Natural killer cell (primary cell): ENCODE measurements around the gene OGT. TPM values are rescaled to one million over a fixed set of nuclear protein-coding genes. Genes with fewer than 3 reads are reported as not detected.

Source experiments
- ATAC-seq, 3 donors: fragments of 150-1000 bp in 2 of 3; fragments of 200-7000 bp in 1 of 3; cut with Tn5 transposase; 1 replicate in 1 of 3; 2 replicates in 2 of 3; pipeline ENCODE4 v1.10.0; 2021; ENCODE audit warnings: mild to moderate bottlenecking in 2 of 3, moderate library complexity in 2 of 3
- DNase-seq, 2 donors: peaks; one replicate each; pipeline versions ENCODE4 v3.0.0 to v3.0.0-alpha.2; 2013 to 2021; ENCODE audit warnings: mixed read lengths in 1 of 2
- H3K27ac ChIP-seq: one replicate; pipeline ENCODE4 v1.5.1; 2013; ENCODE audit warnings: mild to moderate bottlenecking, low read length
- H3K27me3 ChIP-seq: one replicate; pipeline ENCODE4 v1.6.1; 2013; ENCODE audit warnings: low read length; ENCODE audit not compliant: control insufficient read depth, insufficient read depth
- H3K36me3 ChIP-seq: one replicate; pipeline ENCODE4 v1.6.1; 2013; ENCODE audit warnings: low read length; ENCODE audit not compliant: control insufficient read depth, insufficient read depth
- H3K4me1 ChIP-seq: one replicate; pipeline ENCODE4 v1.6.1; 2013; ENCODE audit warnings: low read length; ENCODE audit not compliant: control insufficient read depth, insufficient read depth
- H3K4me3 ChIP-seq: one replicate; pipeline ENCODE4 v1.5.1; 2013; ENCODE audit warnings: low read length
- H3K9me3 ChIP-seq: one replicate; pipeline ENCODE4 v1.6.1; 2013; ENCODE audit warnings: low read length; ENCODE audit not compliant: control insufficient read depth, insufficient read depth
- H3K27ac Mint-ChIP-seq, 2 donors: one replicate each; pipeline ENCODE4 v1.8.0; 2022; ENCODE audit warnings: mild to moderate bottlenecking in 2 of 2, mixed read lengths in 2 of 2, moderate library complexity in 1 of 2
- H3K27me3 Mint-ChIP-seq, 2 donors: one replicate each; pipeline ENCODE4 v1.8.0; 2022; ENCODE audit warnings: low read depth in 2 of 2, mixed read lengths in 2 of 2
- H3K36me3 Mint-ChIP-seq: one replicate; pipeline ENCODE4 v1.8.0; 2022; ENCODE audit warnings: mixed read lengths
- H3K4me1 Mint-ChIP-seq, 2 donors: one replicate each; pipeline ENCODE4 v1.8.0; 2022; ENCODE audit warnings: mixed read lengths in 2 of 2
- H3K4me3 Mint-ChIP-seq: one replicate; pipeline ENCODE4 v1.8.0; 2022; ENCODE audit warnings: mild to moderate bottlenecking, moderate library complexity, mixed read lengths
- H3K9me3 Mint-ChIP-seq, 2 donors: one replicate each; pipeline ENCODE4 v1.8.0; 2022; ENCODE audit warnings: mixed read lengths in 2 of 2
- WGBS: methylation state at CpG from one replicate; pipeline ENCODE4 v1.1.7; 2013; ENCODE audit warnings: missing lambda C conversion rate; ENCODE audit not compliant: insufficient coverage; 5-methylcytosine and 5-hydroxymethylcytosine counted together
- intact Hi-C: fragments of 100-400 bp; cut with micrococcal nuclease; formaldehyde crosslinking; loops from one replicate; pipeline ENCODE4 v1.14.2; 2022
- total RNA-seq, 4 donors: library from RNA; stranded (reverse); fragments of 120-200 nt in 1 of 4; gene quantifications; one replicate each; pipeline versions ENCODE4 v1.2.3 to v1.2.4, GENCODE V29; 2013 to 2022
- TF ChIP-seq, protein P1 (sequence below): fragments of 200-600 bp; IDR thresholded peaks from one replicate; pipeline ENCODE4 v1.8.0; 2022; ENCODE audit warnings: antibody characterized with exemption

The OGT gene
- total RNA-seq, 3 donors from 2014 or later (not counting 1 experiment from before 2014, with no cell fraction given) = 489 to 721 (median 542) TPM

DNA sequence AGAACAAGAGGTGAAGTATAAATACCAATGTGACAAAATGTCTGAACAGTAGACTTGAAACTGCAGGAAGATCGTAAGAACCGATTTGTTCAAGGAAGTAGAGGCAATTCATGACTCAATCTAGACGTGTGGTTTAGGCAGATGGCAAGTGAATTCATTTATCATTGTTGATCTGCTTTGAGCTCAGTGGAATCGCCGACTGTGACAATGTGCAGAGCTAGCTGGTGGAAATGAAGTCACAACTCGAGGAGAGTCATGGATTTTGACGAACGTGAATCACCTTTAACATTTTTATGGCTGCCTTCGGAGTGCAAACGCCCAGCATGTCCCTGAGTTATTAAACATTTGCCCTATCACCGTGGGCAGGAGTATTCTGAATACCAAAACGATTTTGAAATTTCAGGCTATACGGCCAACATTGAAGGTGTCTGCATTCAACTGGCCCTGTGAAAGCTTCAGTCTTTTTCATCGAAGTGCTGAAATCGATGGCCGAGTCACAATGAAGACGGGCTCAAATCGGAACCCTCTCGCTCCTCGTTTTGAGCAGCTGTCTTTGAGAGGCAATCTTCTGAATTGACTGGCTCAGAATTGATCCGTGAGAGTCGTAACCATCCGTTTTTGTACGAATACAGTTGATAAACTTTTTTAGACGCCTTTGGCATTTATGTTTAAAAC is 689 bp upstream of the OGT start:
- H3K4me3 ChIP-seq = peak overlapping the region; percentile 97
- peak; percentile 37 to 56 (median 46) for ATAC-seq
- WGBS = under 1% methylated on average over 25 of the region's 25 CpGs

GRCh38 chrX:71533516-71533850 is 579 bp downstream of the OGT start:
- H3K4me3 ChIP-seq = peak overlapping the region; percentile 97
- TF ChIP-seq, protein P1, sequence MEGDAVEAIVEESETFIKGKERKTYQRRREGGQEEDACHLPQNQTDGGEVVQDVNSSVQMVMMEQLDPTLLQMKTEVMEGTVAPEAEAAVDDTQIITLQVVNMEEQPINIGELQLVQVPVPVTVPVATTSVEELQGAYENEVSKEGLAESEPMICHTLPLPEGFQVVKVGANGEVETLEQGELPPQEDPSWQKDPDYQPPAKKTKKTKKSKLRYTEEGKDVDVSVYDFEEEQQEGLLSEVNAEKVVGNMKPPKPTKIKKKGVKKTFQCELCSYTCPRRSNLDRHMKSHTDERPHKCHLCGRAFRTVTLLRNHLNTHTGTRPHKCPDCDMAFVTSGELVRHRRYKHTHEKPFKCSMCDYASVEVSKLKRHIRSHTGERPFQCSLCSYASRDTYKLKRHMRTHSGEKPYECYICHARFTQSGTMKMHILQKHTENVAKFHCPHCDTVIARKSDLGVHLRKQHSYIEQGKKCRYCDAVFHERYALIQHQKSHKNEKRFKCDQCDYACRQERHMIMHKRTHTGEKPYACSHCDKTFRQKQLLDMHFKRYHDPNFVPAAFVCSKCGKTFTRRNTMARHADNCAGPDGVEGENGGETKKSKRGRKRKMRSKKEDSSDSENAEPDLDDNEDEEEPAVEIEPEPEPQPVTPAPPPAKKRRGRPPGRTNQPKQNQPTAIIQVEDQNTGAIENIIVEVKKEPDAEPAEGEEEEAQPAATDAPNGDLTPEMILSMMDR = no peak
- peak overlapping the region; percentile 97 for H3K27ac ChIP-seq
- peaks cover 16% of the 10 kb centered on the region for H3K36me3 Mint-ChIP-seq
- H3K4me1 ChIP-seq = peaks cover 21% of the 10 kb centered on the region
- no peaks in the 10 kb centered on the region for H3K9me3 Mint-ChIP-seq
- H3K36me3 ChIP-seq = peaks cover 7% of the 10 kb centered on the region
- intact Hi-C loops = loop anchor here (2.0 to 10.0 kb wide), 5 partner anchors 41 to 567 kb away; partner anchors contain the start of genes CXCR3, CXorf65 and TAF1
- DNase-seq = no peak
- H3K27me3 Mint-ChIP-seq = no peaks in the 10 kb centered on the region
- ATAC-seq = no peak
- no peaks in the 10 kb centered on the region for H3K27me3 ChIP-seq
- WGBS = 0% methylated on average over 12 of the region's 12 CpGs
- H3K4me3 Mint-ChIP-seq = peak overlapping the region; percentile 98
- no peaks in the 10 kb centered on the region for H3K9me3 ChIP-seq
- H3K4me1 Mint-ChIP-seq = peaks cover 32 to 36% of the 10 kb centered on the region in 2 donors
- H3K27ac Mint-ChIP-seq = peak overlapping the region; percentile 97 to 98

More for the DNA sequence above, 689 bp upstream of the OGT start:
- Histone ChIP-seq H3K27me3 (no peaks in the 10 kb centered on the region), H3K36me3 (peaks cover 2% of the 10 kb centered on the region), H3K4me1 (peaks cover 14% of the 10 kb centered on the region), H3K27ac (peak overlapping the region; percentile 97), H3K9me3 (no peaks in the 10 kb centered on the region)
- Mint-ChIP-seq H3K4me1 (peaks cover 30 to 32% of the 10 kb centered on the region in 2 donors), H3K36me3 (peaks cover 16% of the 10 kb centered on the region), H3K4me3 (peak overlapping the region; percentile 98), H3K27ac (peak overlapping the region; percentile 97 to 98), H3K27me3 (no peaks in the 10 kb centered on the region), H3K9me3 (no peaks in the 10 kb centered on the region)
- TF ChIP-seq, protein P1 = no peak
- intact Hi-C loops = loop anchor here (2.0 to 10.0 kb wide), 5 partner anchors 39 to 569 kb away; partner anchors contain the start of genes CXCR3, CXorf65 and TAF1
- peak; percentile 24 to 86 for DNase-seq

DNA sequence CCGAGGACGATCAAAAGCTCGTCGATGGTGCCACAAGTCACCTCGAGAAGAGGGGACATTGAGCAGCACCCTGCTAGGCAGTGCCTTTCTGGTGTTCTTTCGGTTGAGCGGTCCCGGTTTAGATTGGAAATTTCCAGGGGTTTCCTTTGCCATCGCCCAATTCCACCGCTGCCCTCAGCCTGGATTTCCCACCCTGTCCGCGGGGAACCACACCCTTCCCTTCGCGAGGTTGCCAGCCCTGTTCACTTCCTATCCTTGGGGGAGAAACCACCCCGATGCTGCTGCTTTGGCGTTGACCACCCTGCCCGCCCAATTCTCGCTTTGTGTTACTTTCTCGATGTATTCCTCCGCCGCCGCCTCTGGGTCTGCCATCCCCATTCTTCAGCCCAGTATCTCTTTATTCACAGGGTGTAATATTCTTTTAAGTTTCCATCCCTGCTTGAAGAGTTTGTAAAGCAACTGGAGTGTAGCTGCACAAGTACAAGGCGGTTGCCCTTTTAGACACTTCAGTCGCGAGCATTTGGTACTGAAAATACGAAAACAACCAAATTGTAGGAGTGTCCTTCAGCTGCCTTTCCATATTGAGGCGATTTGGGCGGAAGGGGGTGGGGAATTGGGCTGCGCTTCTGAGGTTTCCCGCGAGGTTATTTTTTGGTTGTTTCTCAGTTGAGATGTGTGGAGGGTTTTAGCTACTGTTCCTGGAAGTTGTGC is 1.1 kb downstream of the OGT start:
- Mint-ChIP-seq H3K9me3 (no peaks in the 10 kb centered on the region), H3K27me3 (no peaks in the 10 kb centered on the region), H3K27ac (peak overlapping the region; percentile 97 to 98), H3K4me3 (peak overlapping the region; percentile 98), H3K4me1 (peaks cover 32 to 36% of the 10 kb centered on the region in 2 donors), H3K36me3 (peaks cover 16% of the 10 kb centered on the region)
- Histone ChIP-seq H3K27me3 (no peaks in the 10 kb centered on the region), H3K27ac (peak overlapping the region; percentile 97), H3K36me3 (peaks cover 7% of the 10 kb centered on the region), H3K4me3 (peak overlapping the region; percentile 97), H3K9me3 (no peaks in the 10 kb centered on the region), H3K4me1 (peaks cover 21% of the 10 kb centered on the region)
- 0% methylated on average over 26 of the region's 31 CpGs for WGBS
- peak; percentile 37 to 78 for DNase-seq
- intact Hi-C loops = loop anchor here (2.0 to 10.0 kb wide), 5 partner anchors 41 to 567 kb away; partner anchors contain the start of genes CXCR3, CXorf65 and TAF1
- TF ChIP-seq, protein P1 = no peak
- peak in 2 of 3 donors; percentile 9 to 22 for ATAC-seq
